ENCODE data around the gene ADGRG4. TPM values are rescaled to one million over a fixed set of nuclear protein-coding genes. Genes with fewer than 3 reads are reported as not detected.
"Not testable (repeated sequence)": the region's sequence is repeated elsewhere in the genome, so short reads cannot be mapped to it uniquely, and the experiment has no call there.

Gene ADGRG4
- polyA plus RNA-seq, 1 donor: not detected

DNA sequence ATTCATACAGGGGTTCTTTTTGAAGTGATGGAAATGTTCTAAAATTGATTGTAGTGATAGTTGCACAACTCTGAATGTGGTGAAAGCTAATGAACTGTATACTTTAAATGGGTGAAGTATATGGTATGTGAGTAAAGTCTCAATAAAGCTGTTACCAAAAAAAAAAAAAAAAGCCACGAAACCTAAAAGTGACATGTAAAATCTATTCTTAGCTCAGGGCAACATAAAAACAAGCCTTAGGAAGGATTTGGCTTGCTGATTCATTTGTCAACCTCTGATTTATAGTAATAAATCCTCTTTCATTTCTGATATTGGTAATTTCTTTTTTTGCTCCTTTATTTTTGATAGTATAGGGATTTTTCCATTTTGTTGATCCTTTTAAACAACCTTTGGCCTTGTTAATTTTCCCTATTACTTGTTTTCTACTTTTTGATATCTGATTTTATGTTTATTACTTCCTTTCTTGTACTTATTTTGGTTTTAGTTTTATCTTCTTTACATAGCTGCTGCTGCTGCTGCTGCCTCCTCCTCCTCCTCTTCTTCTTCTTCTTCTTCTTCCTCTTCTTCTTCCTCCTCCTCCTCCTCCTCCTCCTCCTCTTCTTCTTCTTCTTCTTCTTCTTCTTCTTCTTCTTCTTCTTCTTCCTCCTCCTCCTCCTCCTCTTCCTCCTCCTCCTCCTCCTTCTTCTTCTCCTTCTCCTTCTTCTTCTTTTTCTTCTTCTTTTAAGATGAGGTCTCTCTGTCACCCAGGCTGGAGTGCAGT, 79.4 kb downstream of the ADGRG4 start:
- DNase-seq (ENCODE audit: low read depth): no peak

GRCh38 chrX:136386173-136386572, 85.4 kb downstream of the ADGRG4 start:
- no peak for DNase-seq (ENCODE audit: low read depth)

DNA sequence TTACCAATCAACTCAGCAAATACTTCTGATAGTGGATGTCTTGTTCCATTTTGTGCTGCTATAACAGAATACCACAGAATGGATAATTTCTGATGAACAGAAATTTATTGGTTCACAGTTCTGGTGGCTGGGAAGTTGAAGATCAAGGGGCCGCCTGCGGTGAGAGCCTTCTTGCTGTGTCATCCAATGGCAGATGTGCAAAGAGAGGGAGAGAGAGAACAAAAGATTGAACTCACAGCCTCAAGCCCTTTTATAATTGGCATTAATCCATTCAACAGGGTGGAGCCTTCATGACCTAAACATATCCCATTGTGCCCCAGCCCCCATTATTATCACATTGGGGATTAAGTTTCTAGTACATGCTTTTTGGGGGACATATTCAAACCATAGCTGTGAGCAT, 86.1 kb downstream of the ADGRG4 start:
- DNase-seq (ENCODE audit: low read depth): no peak

DNA sequence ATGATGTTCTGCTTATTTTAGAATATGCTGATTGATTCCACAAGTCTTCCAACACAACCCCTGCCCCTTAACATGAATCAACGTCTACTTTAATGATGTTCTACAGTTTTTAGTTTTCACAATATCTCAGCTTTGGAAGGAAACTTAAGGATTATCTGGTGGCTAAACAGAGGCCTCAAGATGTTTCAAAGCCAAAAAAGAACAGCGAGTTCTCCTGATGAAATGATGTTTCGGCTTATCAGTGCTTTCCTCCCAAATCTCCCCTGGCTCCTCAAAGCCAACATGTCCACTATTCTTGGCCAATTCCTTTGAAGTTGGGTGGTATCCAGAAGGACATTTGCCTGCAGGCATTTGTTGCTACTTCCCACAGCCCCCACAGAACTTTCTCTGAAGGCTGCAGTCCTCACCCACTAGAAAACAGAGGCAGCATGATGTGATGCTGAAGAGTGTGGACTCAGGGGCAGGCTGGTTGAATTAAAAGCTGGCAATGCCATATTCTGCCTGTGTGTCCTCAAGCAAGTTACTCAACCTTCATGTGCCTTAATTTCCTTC, 87.3 kb downstream of the ADGRG4 start:
- no peak for DNase-seq (ENCODE audit: low read depth)

- DNase-seq (ENCODE audit: low read depth): no peak
These were observed 90.2 kb downstream of the ADGRG4 start for GRCh38 chrX:136390921-136391320.

DNA sequence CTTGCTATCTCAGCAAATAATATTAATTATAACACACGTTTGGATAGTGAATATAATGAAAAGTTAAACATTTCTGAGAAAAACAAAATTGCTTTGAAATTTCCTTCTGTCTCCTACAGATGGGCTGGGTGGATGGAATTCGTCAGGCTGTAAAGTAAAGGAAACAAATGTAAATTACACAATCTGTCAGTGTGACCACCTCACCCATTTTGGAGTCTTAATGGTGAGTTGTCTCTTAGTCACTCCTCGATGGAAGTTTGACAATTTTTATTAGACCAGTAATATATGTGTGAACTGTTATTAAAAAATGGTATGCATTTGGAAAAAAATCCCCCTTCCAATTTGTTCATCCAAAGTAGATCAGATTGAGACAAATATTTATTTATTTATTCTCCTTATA, 94.5 kb downstream of the ADGRG4 start:
- DNase-seq (ENCODE audit: low read depth): no peak

DNA sequence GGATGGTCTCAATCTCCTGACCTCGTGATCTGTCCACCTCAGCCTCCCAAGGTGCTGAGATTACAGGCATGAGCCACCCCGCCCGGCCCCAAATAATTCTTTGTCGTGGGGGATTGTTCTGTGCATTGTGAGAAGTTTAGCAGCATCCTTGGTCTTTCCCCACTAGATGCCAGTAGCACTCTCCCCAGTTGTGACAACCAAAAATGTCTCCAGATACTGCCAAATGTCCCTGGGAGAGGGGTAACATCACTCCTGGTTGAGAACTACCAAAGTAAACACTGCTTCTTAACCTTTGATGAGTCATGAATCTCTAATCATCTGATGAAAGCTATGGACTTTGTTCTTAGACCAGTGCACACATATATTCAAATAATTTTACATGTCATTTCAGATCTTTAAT, 96.2 kb downstream of the ADGRG4 start:
- DNase-seq (ENCODE audit: low read depth): no peak

GRCh38 chrX:136405126-136405525, 104.4 kb downstream of the ADGRG4 start:
- DNase-seq (ENCODE audit: low read depth): no peak

GRCh38 chrX:136417806-136418205, 117.0 kb downstream of the ADGRG4 start:
- DNase-seq (ENCODE audit: low read depth): no peak

GRCh38 chrX:136421338-136421737, 120.6 kb downstream of the ADGRG4 start:
- no peak for DNase-seq (ENCODE audit: low read depth)

DNA sequence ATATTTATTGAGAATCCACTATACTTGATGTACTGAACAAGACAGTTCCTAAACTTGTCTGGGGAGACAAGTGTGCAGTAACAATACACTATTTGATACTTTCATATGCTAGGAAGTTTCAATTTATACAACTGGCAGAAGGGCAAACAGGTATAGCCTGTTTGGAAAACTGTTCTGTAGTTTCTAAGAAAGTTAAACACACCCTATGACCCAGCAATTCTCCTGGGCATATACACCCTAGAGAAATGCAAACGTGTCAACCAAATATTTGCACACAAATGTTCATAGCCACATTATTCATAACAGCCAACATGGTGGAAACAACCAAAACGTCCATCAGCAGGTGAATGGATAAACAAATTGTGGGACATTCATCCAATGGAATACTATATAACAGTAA, 123.0 kb downstream of the ADGRG4 start:
- no peak for DNase-seq (ENCODE audit: low read depth)

GRCh38 chrX:136425996-136426395, 125.2 kb downstream of the ADGRG4 start:
- no peak for DNase-seq (ENCODE audit: low read depth)

DNA sequence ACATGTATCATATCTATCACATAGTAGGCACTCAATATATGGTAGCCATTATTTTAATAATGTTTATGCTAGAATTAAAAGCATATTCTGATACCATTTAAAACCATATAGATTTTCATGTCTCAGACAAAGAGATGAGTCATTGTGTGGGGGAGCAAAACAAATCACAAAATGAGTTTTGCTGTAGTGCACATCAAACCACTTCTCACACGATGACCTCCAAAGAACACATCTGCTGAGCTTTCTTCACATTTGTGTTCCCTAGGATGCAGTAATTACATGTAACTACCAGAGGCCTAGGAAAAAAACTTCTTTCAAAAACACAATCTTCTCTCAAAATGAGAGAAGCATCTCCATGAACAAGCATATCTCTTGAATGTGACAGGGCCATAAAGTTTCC, 130.9 kb downstream of the ADGRG4 start:
- no peak for DNase-seq (ENCODE audit: low read depth)

GRCh38 chrX:136437774-136438173, 137.0 kb downstream of the ADGRG4 start:
- DNase-seq (ENCODE audit: low read depth): no peak

DNA sequence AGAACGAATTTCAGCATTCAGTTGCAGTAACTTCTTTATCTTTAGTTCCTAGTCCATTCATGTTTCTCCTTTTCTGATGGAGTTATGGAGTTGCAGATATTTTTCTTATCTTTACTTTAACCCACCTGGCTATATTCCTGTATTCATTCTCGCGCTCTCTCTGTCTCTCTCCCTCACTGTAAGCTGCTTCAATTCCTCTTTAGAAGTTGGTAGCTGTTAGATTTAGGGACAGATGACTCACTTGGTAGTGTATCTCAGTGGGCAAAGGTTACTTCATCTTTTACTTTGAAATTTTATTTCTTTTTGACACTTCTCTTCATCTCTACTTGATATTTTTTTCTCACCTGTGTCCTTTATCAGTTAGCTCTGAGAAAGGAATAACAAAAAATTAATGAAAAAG, 137.4 kb downstream of the ADGRG4 start:
- DNase-seq (ENCODE audit: low read depth): no peak

GRCh38 chrX:136445674-136446073, 144.9 kb downstream of the ADGRG4 start:
- not testable (repeated sequence) for DNase-seq (ENCODE audit: low read depth)

DNA sequence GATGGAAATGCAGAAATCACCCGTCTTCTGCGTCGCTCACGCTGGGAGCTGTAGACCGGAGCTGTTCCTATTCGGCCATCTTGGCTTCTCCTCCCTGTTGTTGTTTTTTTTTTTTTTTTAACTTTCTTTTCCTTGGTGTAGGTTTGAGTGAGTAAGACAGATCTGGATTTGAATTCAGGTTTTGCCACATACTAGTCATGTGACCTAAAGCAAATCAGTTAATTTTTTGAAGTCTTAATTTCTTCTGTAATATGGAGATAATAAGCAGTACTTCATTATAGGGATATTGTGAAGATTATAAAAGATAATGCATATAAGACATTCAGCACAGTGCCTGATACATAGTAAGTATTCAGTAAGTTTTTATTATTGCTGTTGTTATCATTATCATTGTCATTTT, 145.4 kb downstream of the ADGRG4 start:
- DNase-seq (ENCODE audit: low read depth): no peak

GRCh38 chrX:136447308-136447707, 146.5 kb downstream of the ADGRG4 start:
- DNase-seq (ENCODE audit: low read depth): no peak

DNA sequence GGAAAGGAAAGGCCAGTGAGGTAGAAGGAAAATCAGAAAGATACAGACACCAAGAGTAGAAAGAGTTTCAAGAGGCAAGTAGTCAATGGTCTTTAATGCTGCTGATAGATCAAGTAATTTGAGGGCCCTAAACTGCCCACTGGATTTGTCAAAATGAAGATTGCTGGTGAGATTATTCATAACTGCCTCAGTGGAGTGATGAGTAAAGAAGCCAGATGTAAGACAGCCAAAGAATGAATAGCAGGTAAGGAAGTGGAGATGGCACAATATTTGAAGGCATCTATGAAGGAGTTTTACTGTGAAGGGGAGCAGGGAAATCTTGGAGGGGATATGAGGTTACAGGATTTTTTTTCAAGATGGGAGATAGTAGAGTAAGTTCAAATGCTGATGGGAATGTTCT, 147.2 kb downstream of the ADGRG4 start:
- no peak for DNase-seq (ENCODE audit: low read depth)

GRCh38 chrX:136450050-136450830, 149.5 kb downstream of the ADGRG4 start:
- DNase-seq (ENCODE audit: low read depth): no peak

GRCh38 chrX:136452614-136453013, 151.9 kb downstream of the ADGRG4 start:
- DNase-seq (ENCODE audit: low read depth): no peak

DNA sequence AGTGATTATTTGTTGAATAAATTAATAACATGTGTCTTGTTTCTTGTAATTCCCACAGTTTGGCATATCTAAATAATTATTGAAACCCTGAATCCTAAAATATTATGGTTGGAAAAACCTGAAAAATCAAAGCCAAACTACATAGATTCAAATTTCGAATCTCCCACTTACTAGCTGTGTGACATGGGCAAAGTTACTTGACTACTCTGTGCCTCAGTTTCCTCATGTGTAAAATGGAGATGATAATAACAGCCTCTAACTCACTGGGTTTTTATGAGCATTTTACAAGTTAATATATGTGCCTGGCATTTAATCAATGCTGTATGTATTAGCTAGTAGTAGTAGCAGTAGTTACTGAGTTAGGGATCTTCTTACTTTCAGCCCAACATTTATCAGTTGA, 152.4 kb downstream of the ADGRG4 start:
- DNase-seq (ENCODE audit: low read depth): no peak

GRCh38 chrX:136453771-136454170, 153.0 kb downstream of the ADGRG4 start:
- no peak for DNase-seq (ENCODE audit: low read depth)

Measured in forelimb muscle (tissue), 1 donor.